WI38 (cell line): Measurements from ENCODE around the gene HNRNPH3.

Experiments used
- H3K4me3 ChIP-seq: 2 replicates; pipeline ENCODE4 v1.5.1; 2011; ENCODE audit warnings: low read depth, mild to moderate bottlenecking, control low read depth, low read length
- TF ChIP-seq, protein P1 (sequence below): IDR thresholded peaks from 2 replicates; pipeline ENCODE4 v1.5.1; 2012; ENCODE audit warnings: low read depth, mild to moderate bottlenecking, control low read depth, low read length

HNRNPH3 gene

GRCh38 chr10:68346774-68347173 lies 14.9 kb downstream of the HNRNPH3 start:
- TF ChIP-seq, protein P1, sequence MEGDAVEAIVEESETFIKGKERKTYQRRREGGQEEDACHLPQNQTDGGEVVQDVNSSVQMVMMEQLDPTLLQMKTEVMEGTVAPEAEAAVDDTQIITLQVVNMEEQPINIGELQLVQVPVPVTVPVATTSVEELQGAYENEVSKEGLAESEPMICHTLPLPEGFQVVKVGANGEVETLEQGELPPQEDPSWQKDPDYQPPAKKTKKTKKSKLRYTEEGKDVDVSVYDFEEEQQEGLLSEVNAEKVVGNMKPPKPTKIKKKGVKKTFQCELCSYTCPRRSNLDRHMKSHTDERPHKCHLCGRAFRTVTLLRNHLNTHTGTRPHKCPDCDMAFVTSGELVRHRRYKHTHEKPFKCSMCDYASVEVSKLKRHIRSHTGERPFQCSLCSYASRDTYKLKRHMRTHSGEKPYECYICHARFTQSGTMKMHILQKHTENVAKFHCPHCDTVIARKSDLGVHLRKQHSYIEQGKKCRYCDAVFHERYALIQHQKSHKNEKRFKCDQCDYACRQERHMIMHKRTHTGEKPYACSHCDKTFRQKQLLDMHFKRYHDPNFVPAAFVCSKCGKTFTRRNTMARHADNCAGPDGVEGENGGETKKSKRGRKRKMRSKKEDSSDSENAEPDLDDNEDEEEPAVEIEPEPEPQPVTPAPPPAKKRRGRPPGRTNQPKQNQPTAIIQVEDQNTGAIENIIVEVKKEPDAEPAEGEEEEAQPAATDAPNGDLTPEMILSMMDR: no peak
- H3K4me3 ChIP-seq: no peak overlapping the region

DNA sequence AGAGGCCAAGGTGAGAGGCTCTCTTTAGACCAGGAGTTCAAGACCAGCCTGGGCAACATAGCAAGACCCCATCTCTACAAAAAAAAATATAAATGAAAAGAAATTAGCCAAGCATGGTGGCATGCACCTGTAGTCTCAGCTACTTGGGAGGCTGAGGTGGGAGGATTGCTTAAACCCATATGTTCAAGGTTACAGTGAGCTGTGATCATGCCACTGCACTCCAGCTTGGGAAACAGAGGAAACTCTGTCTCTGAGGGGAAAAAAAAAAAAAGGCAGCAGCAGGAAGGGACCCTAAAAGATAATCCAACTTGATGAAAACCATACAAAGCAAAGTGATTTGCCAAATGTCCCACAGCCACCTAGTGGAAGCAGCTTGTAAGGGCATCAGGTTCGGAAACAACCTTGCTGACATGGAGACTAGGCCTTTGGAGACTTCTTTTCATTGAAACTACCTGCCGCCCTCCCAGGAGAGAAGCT lies 16.4 kb downstream of the HNRNPH3 start:
- TF ChIP-seq, protein P1: peak; percentile 90

DNA sequence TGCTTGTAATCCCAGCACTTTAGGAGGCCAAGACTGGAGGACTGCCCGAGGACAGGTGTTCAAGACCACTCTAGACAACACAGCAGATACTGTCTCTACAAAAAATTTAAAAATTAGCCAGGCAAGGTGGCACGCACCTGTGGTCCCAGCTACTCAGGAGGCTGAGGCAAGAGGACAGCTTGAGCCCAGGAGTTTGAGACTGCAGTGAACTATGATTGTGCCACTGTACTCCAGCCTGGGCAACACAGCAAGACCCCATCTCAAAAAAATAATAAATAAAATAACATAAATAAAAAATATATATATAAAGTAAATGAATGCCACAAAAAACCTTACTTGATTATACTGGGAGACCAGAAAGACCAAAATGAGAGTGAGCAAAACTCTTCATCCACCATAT lies 21.7 kb downstream of the HNRNPH3 start:
- H3K4me3 ChIP-seq: no peak overlapping the region
- TF ChIP-seq, protein P1: no peak

More for the DNA sequence above, 16.4 kb downstream of the HNRNPH3 start:
- H3K4me3 ChIP-seq: no peak overlapping the region

DNA sequence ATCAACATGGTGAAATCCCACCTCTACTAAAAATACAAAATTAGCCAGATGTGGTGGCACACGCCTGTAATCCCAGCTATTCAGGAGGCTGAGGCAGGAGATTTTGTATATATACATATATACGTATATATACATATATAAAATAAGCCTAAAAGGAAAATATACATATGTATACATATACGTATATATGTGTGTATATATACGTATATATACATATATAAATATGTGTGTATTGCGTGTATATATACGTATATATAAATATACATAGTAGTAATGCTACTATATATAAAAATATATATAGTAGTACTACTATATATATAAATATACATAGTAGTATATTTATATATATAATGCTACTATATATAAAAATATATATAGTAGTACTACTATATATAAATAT lies 27.3 kb downstream of the HNRNPH3 start:
- TF ChIP-seq, protein P1: no peak

DNA sequence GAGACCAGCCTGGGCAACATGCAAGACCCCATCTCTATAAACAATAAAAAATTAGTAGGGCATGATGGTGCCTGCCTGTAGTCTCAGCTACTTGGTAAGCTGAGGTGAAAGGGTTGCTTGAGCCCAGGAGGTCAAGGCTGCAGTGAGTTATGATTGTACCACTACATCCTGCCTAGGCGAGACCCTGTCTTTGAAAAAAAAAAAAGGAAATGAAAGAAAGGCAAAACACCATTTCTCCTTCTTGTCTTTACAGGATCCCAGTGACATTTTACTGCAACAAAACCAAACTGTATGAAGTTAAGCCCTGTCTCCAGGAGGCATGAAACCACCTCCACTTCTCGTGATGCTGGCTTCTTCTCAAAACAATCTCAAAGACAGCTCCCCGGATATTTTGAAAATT lies 30.7 kb downstream of the HNRNPH3 start:
- TF ChIP-seq, protein P1: no peak
- H3K4me3 ChIP-seq: no peak overlapping the region

More for the DNA sequence above, 27.3 kb downstream of the HNRNPH3 start:
- H3K4me3 ChIP-seq: no peak overlapping the region

DNA sequence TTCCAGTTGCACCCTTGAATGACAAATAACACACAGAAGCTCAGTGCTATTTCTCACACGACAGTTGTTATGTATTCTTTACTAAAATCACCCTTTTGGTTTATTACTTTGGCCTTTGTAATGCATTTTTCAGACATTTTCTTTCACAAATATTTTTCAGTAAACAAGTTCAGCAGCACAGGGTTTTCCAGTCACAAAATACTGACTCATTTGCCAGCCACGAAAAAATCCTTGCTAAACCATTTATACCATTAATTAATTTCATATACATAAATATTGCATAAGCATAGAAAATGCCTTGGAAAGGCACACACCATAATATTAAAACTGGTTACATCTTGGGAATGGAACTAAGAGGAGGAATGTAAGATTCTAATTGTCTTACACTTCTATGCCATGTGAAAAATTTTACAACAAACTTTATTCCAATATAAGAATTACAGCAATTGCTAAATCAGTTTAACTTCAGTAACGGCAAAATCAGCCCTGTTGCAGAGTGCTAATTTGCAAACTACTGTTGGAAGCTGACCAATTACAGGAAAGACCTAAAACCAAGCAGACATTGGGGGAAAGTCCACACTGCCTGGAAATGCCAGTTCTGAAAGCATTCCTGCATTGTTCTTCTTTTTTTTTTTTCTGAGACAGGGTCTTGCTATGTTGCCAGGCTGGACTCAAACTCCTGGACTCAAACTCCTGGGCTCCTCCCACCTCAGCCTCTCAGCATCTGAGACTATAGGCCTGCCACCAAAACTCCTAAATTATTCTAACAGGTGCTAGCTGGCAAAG lies 32.4 kb downstream of the HNRNPH3 start:
- TF ChIP-seq, protein P1: no peak
- no peak overlapping the region for H3K4me3 ChIP-seq

GRCh38 chr10:68365611-68366010 lies 33.7 kb downstream of the HNRNPH3 start:
- H3K4me3 ChIP-seq: no peak overlapping the region
- TF ChIP-seq, protein P1: no peak
